HCT116 (cell line): ENCODE data around the gene RNASEL. TPM values are rescaled to one million over a fixed set of nuclear protein-coding genes. Genes with fewer than 3 reads are reported as not detected.

Experiments used
- ATAC-seq: fragments of 200-7000 bp; cut with Tn5 transposase; 2 replicates; pipeline ENCODE4 v1.9.1; 2020; ENCODE audit warnings: mild to moderate bottlenecking, moderate library complexity
- BruUV-seq: library from RNA; stranded (reverse); fragments of 400-500 nt; replicated peaks from 2 replicates; lab custom pipeline; 2021; lab: Mats Ljungman, UMichigan
- CTCF ChIA-PET: fragments of 300-600 bp; sonication (Branson Sonifier 250); formaldehyde crosslinking; loops from one replicate; lab custom pipeline; 2021; ENCODE audit warnings: antibody characterized with exemption; lab: Charles Lee
- POLR2A ChIA-PET: fragments of 300-600, 350-600 bp; sonication (Branson Sonifier 250); formaldehyde crosslinking; loops from one replicate; lab custom pipeline; 2021; ENCODE audit warnings: antibody characterized with exemption; lab: Charles Lee
- RAD21 ChIA-PET, 2 experiments: fragments of 300-600 bp; sonication (Branson Sonifier 250); formaldehyde crosslinking; loops; one replicate each; lab custom pipeline; 2023; ENCODE audit warnings: low total read pairs in 2 of 2; ENCODE audit not compliant: uncharacterized antibody in 2 of 2, unreplicated experiment in 2 of 2, low non-redundant PET in 1 of 2; lab: Charles Lee
- DNase-seq: peaks from one replicate; pipeline ENCODE4 v3.0.0-alpha.2; 2010; ENCODE audit warnings: low read depth, low spot score
- H2AFZ ChIP-seq: fragments of 200-600 bp; shearing (Covaris generic), sonication (generic); 2 replicates; pipeline ENCODE4 v1.6.1; 2017; ENCODE audit warnings: low read depth, mixed run types, mixed read lengths, antibody characterized with exemption, low read length; ENCODE audit not compliant: poor library complexity, severe bottlenecking
- H3K27ac ChIP-seq: 2 replicates; pipeline ENCODE4 v1.5.1; 2012; ENCODE audit warnings: low read depth, low read length
- H3K27me3 ChIP-seq: fragments of 200-600 bp; sonication (generic); 2 replicates; pipeline ENCODE4 v1.6.1; 2016; ENCODE audit warnings: mixed run types, low read length, mixed read lengths; ENCODE audit not compliant: insufficient read depth
- H3K36me3 ChIP-seq, 2 experiments: fragments of 200-500 bp in 1 of 2; fragments of 200-600 bp in 1 of 2; sonication (Bioruptor generic) in 1 of 2; sonication (generic) in 1 of 2; 2 replicates each; pipeline versions ENCODE4 v1.5.1 to v1.6.1; 2014 to 2016; ENCODE audit warnings: low read length in 2 of 2, inconsistent platforms in 1 of 2, mixed read lengths in 1 of 2, mixed run types in 1 of 2; ENCODE audit not compliant: insufficient read depth in 2 of 2, control insufficient read depth in 1 of 2
- H3K4me1 ChIP-seq, 2 experiments: fragments of 200-600 bp in 1 of 2; sonication (generic) in 1 of 2; 2 replicates each; pipeline versions ENCODE4 v1.5.1 to v1.6.1; 2012 to 2017; ENCODE audit warnings: low read length in 2 of 2, inconsistent platforms in 1 of 2, mild to moderate bottlenecking in 1 of 2, mixed read lengths in 1 of 2, mixed run types in 1 of 2, moderate library complexity in 1 of 2; ENCODE audit not compliant: insufficient read depth in 2 of 2, control insufficient read depth in 1 of 2
- H3K4me2 ChIP-seq: fragments of 200-600 bp; sonication (generic); 2 replicates; pipeline ENCODE4 v1.6.1; 2017; ENCODE audit warnings: mixed run types, low read length, mixed read lengths
- H3K4me3 ChIP-seq, 2 experiments: fragments of 200-600 bp in 1 of 2; sonication (generic) in 1 of 2; replicated peaks in 1 of 2; 2 replicates each; pipeline ENCODE4 v1.5.1; 2011 to 2016; ENCODE audit warnings: low read length in 2 of 2, control low read depth in 1 of 2, low read depth in 1 of 2, mild to moderate bottlenecking in 1 of 2, mixed read lengths in 1 of 2, mixed run types in 1 of 2
- H3K79me2 ChIP-seq: fragments of 200-600 bp; sonication (generic); 2 replicates; pipeline ENCODE4 v1.6.1; 2017; ENCODE audit warnings: mild to moderate bottlenecking, mixed run types, low read length, moderate library complexity, mixed read lengths; ENCODE audit not compliant: insufficient read depth
- H3K9ac ChIP-seq: fragments of 200-600 bp; sonication (generic); 2 replicates; pipeline ENCODE4 v1.6.1; 2016; ENCODE audit warnings: low read length, mixed read lengths
- H3K9me2 ChIP-seq: fragments of 200-600 bp; sonication (generic), shearing (Covaris generic); 2 replicates; pipeline ENCODE4 v1.6.1; 2017; ENCODE audit warnings: mixed run types, mild to moderate bottlenecking, moderate library complexity; ENCODE audit not compliant: insufficient read depth
- H3K9me3 ChIP-seq, 2 experiments: fragments of 200-500 bp in 1 of 2; fragments of 200-600 bp in 1 of 2; sonication (Bioruptor generic) in 1 of 2; sonication (generic) in 1 of 2; 2 replicates each; pipeline ENCODE4 v1.6.1; 2014 to 2017; ENCODE audit warnings: low read length in 2 of 2, mixed read lengths in 2 of 2, inconsistent platforms in 1 of 2, low read depth in 1 of 2, mild to moderate bottlenecking in 1 of 2, mixed run types in 1 of 2, moderate library complexity in 1 of 2; ENCODE audit not compliant: control insufficient read depth in 1 of 2, insufficient read depth in 1 of 2
- H4K20me1 ChIP-seq: fragments of 200-600 bp; sonication (generic), shearing (Covaris generic); 2 replicates; pipeline ENCODE4 v1.6.1; 2017; ENCODE audit warnings: mixed run types, mild to moderate bottlenecking, moderate library complexity; ENCODE audit not compliant: insufficient read depth
- CTCF ChIP-seq, 3 experiments: fragments of 200-600 bp in 1 of 3; sonication (generic) in 1 of 3; IDR thresholded peaks in 2 of 3; conservative IDR thresholded peaks in 1 of 3; 2 replicates each; pipeline ENCODE4 v1.5.1; 2012 to 2017; ENCODE audit warnings: low read depth in 2 of 3, low read length in 2 of 3, antibody characterized with exemption in 1 of 3, borderline replicate concordance in 1 of 3, control low read depth in 1 of 3, mild to moderate bottlenecking in 1 of 3, mixed read lengths in 1 of 3, mixed run types in 1 of 3, moderate library complexity in 1 of 3; ENCODE audit not compliant: insufficient read depth in 1 of 3
- EGR1 ChIP-seq: IDR thresholded peaks from 2 replicates; pipeline ENCODE4 v1.6.1; 2012; ENCODE audit warnings: low read depth
- JUND ChIP-seq: IDR thresholded peaks from 2 replicates; pipeline ENCODE4 v1.6.1; 2012
- REST ChIP-seq: IDR thresholded peaks from 2 replicates; pipeline ENCODE4 v1.6.1; 2012; ENCODE audit warnings: low read depth
- intact Hi-C: fragments of 100-400 bp; cut with micrococcal nuclease; formaldehyde crosslinking; loops from 2 replicates; pipeline ENCODE4 v1.10.0; 2022
- total RNA-seq: library from RNA; stranded (reverse); gene quantifications from one replicate; pipeline ENCODE4 v1.2.1, GENCODE V29; 2021; ENCODE audit not compliant: unreplicated experiment
- TF ChIP-seq, protein P1 (sequence below): IDR thresholded peaks from 2 replicates; pipeline ENCODE4 v1.6.1; 2011; ENCODE audit warnings: mild to moderate bottlenecking, low read length, moderate library complexity; ENCODE audit not compliant: insufficient replicate concordance; ENCODE audit errors: extremely low read depth

The RNASEL gene
- total RNA-seq, 1 experiment from 2014 or later, result 2.9 TPM

DNA sequence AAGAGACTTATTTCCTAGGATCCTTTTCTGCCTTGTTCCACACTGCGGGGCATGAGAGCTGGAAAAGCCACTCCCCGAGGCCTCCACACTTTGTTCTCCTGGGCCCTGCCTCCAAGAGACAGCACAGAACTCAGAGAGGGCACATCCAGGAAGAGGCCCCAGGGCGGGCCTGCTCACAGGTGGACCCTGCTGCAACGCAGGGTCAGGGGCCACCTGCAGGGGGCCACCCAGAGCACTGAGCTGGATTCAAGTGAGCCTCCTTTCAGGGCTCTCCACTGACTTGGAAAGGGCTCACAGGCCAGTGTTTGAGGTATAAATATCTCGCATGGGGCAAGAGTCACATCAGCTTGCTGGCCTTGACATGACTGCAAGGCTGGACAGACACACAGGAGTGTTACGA lies 10.3 kb upstream of the RNASEL start:
- TF ChIP-seq CTCF (IDR thresholded peaks at IDR 0.05 in 2 of 3, conservative IDR thresholded peaks at IDR 0.05 in 1 of 3; ENCODE audit: borderline replicate concordance in 1 of 3, insufficient read depth in 1 of 3, low read depth in 2 of 3, low read length in 2 of 3), result peak; percentile 22 to 78 (median 57); a peak in 4 of 6 replicates
- TF ChIP-seq, protein P1, sequence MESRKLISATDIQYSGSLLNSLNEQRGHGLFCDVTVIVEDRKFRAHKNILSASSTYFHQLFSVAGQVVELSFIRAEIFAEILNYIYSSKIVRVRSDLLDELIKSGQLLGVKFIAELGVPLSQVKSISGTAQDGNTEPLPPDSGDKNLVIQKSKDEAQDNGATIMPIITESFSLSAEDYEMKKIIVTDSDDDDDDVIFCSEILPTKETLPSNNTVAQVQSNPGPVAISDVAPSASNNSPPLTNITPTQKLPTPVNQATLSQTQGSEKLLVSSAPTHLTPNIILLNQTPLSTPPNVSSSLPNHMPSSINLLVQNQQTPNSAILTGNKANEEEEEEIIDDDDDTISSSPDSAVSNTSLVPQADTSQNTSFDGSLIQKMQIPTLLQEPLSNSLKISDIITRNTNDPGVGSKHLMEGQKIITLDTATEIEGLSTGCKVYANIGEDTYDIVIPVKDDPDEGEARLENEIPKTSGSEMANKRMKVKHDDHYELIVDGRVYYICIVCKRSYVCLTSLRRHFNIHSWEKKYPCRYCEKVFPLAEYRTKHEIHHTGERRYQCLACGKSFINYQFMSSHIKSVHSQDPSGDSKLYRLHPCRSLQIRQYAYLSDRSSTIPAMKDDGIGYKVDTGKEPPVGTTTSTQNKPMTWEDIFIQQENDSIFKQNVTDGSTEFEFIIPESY, result no peak
- TF ChIP-seq EGR1, result no peak
- TF ChIP-seq REST, result no peak
- TF ChIP-seq JUND, result no peak
- no peaks in the 10 kb centered on the region for H3K9me2 ChIP-seq
- no peaks in the 10 kb centered on the region for H3K9me3 ChIP-seq
- intact Hi-C loops, result no loop called here
- ChIA-PET CTCF (interaction anchor here (1.1 to 17.3 kb wide), 2 partner anchors 186 to 196 kb away, joined by 3 to 412 read pairs; partner anchors contain the start of gene NPL), POLR2A (interaction anchor here (4.6 kb wide), 1 partner anchor 184 kb away, joined by 39 read pairs; no protein-coding TSS in a partner anchor), RAD21 (interaction anchor here (0.8 to 2.2 kb wide), 2 partner anchors 183 kb away, joined by 3 to 13 read pairs; no protein-coding TSS in a partner anchor)
- H3K36me3 ChIP-seq, result peaks cover 12 to 17% of the 10 kb centered on the region in 2 experiments; a peak in 3 of 4 replicates
- DNase-seq (no peak), ATAC-seq (0 out of 2 replicates have a peak, but pooled peaks have one; percentile 19)
- H3K27ac ChIP-seq, result no peak overlapping the region
- no peak overlapping the region for H3K9ac ChIP-seq
- H2AFZ ChIP-seq, result no peak overlapping the region
- H3K79me2 ChIP-seq, result no peaks in the 10 kb centered on the region
- no peak overlapping the region for H3K4me3 ChIP-seq
- BruUV-seq, result no TSS peak
- H3K4me2 ChIP-seq, result no peak overlapping the region
- H3K4me1 ChIP-seq, result peaks cover 0 to 16% of the 10 kb centered on the region in 2 experiments; a peak in 2 of 4 replicates
- no peaks in the 10 kb centered on the region for H4K20me1 ChIP-seq
- H3K27me3 ChIP-seq, result no peaks in the 10 kb centered on the region
